Keratinocyte (primary cell): ENCODE data around the gene OBI1.

Source experiments
- CTCF ChIP-seq, 3 experiments: IDR thresholded peaks in 1 of 3; conservative IDR thresholded peaks in 1 of 3; optimal IDR thresholded peaks in 1 of 3; 2 replicates in 2 of 3; 3 replicates in 1 of 3; pipeline versions ENCODE3 to v1.5.1; 2011; ENCODE audit warnings: low read length in 3 of 3, mild to moderate bottlenecking in 3 of 3, moderate library complexity in 2 of 3, control low read depth in 1 of 3, inconsistent platforms in 1 of 3; ENCODE audit not compliant: insufficient read depth in 2 of 3; ENCODE audit errors: extremely low read depth in 1 of 3
- EZH2 ChIP-seq: IDR thresholded peaks from one replicate; pipeline ENCODE4 v1.6.1; 2012; ENCODE audit warnings: inconsistent platforms, mild to moderate bottlenecking, low read length, moderate library complexity

- TF ChIP-seq CTCF (optimal IDR thresholded peaks at IDR 0.05 in 1 of 3, IDR thresholded peaks at IDR 0.05 in 1 of 3, conservative IDR thresholded peaks at IDR 0.05 in 1 of 3; ENCODE audit: extremely low read depth in 1 of 3, insufficient read depth in 2 of 3, low read length in 3 of 3) (no peak), EZH2 (no peak)
Measured at GRCh38 chr13:78599645-78600279, 59.2 kb downstream of the OBI1 start.
